Activated CD8-positive, alpha-beta T cell treated with anti-CD3 and anti-CD28 coated beads for 36 hours (primary cell): ENCODE measurements around the gene NFATC3. TPM values are rescaled to one million over a fixed set of nuclear protein-coding genes. Genes with fewer than 3 reads are reported as not detected.

ENCODE experiments used
- ATAC-seq: fragments of 200-7000 bp; cut with Tn5 transposase; one replicate; pipeline ENCODE4 v1.10.0; 2021; ENCODE audit warnings: mild to moderate bottlenecking, moderate library complexity
- CTCF ChIA-PET: fragments of 350-600 bp; sonication (Branson Sonifier 250); formaldehyde crosslinking; loops from one replicate; lab custom pipeline; 2021; ENCODE audit warnings: antibody characterized with exemption; lab: Charles Lee
- POLR2A ChIA-PET: fragments of 350-600 bp; sonication (Branson Sonifier 250); formaldehyde crosslinking; loops from one replicate; lab custom pipeline; 2021; ENCODE audit warnings: antibody characterized with exemption; lab: Charles Lee
- DNase-seq: peaks from one replicate; pipeline ENCODE4 v3.0.0-alpha.2; 2020
- H3K27ac Mint-ChIP-seq: one replicate; pipeline ENCODE4 v1.8.0; 2021; ENCODE audit warnings: mild to moderate bottlenecking, mixed read lengths
- H3K27me3 Mint-ChIP-seq: one replicate; pipeline ENCODE4 v1.8.0; 2021; ENCODE audit warnings: mixed read lengths
- H3K36me3 Mint-ChIP-seq: one replicate; pipeline ENCODE4 v1.8.0; 2021; ENCODE audit warnings: low read depth, mixed read lengths
- H3K4me1 Mint-ChIP-seq: one replicate; pipeline ENCODE4 v1.8.0; 2021; ENCODE audit warnings: low read depth, mixed read lengths
- H3K4me3 Mint-ChIP-seq: one replicate; pipeline ENCODE4 v1.8.0; 2021; ENCODE audit warnings: mild to moderate bottlenecking, moderate library complexity, mixed read lengths
- H3K9me3 Mint-ChIP-seq: one replicate; pipeline ENCODE4 v1.8.0; 2021; ENCODE audit warnings: mixed read lengths
- CTCF ChIP-seq: fragments of 200-600 bp; IDR thresholded peaks from one replicate; pipeline ENCODE4 v1.8.0; 2022; ENCODE audit warnings: antibody characterized with exemption, mild to moderate bottlenecking
- intact Hi-C: fragments of 100-400 bp; cut with micrococcal nuclease; formaldehyde crosslinking; loops from one replicate; pipeline ENCODE4 v1.10.0; 2022
- total RNA-seq, 2 experiments: library from RNA; stranded (reverse); gene quantifications; one replicate each; pipeline ENCODE4 v1.2.3, GENCODE V29; 2021

The NFATC3 gene
- total RNA-seq, 2 experiments from 2014 or later: 102 to 104 TPM

DNA sequence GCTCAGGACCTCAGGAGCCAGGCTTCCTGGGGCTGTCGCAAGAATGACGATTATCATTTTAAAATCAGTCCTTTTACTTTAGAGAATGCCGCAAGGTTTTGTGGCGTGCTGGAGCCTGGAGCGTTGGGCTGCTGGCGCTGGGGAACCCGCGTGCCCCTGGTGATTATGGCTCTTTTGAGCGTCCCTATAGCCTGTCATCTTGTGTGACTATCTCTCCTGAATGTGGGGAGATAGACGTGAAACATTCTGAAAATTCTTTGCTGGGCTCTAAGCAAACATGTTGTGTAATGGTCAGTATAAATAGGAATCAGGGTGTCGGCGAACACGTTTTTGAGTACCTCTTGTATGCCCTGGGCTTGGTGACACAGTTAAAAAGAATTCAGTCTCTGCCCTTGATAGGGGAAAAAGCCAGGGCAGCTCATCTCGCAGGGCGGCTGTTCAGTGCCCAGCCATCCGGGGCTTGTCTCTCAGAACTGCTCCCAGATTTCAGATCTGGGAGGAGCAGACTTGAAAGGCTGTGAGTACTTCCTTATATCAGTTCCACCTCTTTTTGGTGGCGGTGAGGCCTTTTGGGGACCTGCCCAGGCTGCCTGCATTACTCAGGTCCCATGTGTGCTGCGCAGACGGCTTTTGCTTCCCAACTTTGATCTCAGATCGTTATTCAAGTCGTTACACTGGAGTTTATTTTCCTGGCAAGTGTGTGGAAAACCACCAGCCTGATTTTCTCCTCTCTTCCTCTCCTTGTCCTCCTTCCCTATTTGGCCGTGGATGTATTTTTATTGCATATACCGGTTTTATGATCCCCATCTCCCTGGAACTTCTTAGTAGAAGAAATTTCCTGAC, 180.1 kb downstream of the NFATC3 start:
- CTCF ChIA-PET: interaction anchor here (5.7 to 9.0 kb wide), 4 partner anchors 8 to 58 kb away, joined by 60 to 444 read pairs (median 178); partner anchors contain the start of genes PRMT7 and SLC7A6OS
- peak; percentile 15 for ATAC-seq
- TF ChIP-seq CTCF: no peak

GRCh38 chr16:68267612-68268405, 182.6 kb downstream of the NFATC3 start:
- no peaks in the 10 kb centered on the region for H3K27me3 Mint-ChIP-seq
- ATAC-seq: no peak
- H3K36me3 Mint-ChIP-seq: peaks cover 41% of the 10 kb centered on the region
- H3K9me3 Mint-ChIP-seq: no peaks in the 10 kb centered on the region
- intact Hi-C loops: loop anchor here (5.0 kb wide), 1 partner anchor 44 kb away; the partner anchor contains the start of genes PRMT7 and SLC7A6OS
- H3K4me1 Mint-ChIP-seq: peaks cover 69% of the 10 kb centered on the region
- H3K4me3 Mint-ChIP-seq: peak overlapping the region; percentile 43
- ChIA-PET CTCF (interaction anchor here (1.1 to 7.4 kb wide), 5 partner anchors 12 to 61 kb away, joined by 3 to 31 read pairs (median 7); no protein-coding TSS in a partner anchor), POLR2A (interaction anchor here (1.5 to 3.5 kb wide), 4 partner anchors 13 to 182 kb away, joined by 3 to 24 read pairs (median 11); partner anchors contain the start of gene NFATC3)
- DNase-seq: no peak
- H3K27ac Mint-ChIP-seq: peak overlapping the region; percentile 88
- no peak for TF ChIP-seq CTCF

More for the DNA sequence above, 180.1 kb downstream of the NFATC3 start:
- Mint-ChIP-seq H3K27ac (peak overlapping the region; percentile 99), H3K9me3 (no peaks in the 10 kb centered on the region), H3K27me3 (no peaks in the 10 kb centered on the region), H3K36me3 (peaks cover 30% of the 10 kb centered on the region), H3K4me3 (peak overlapping the region; percentile 90), H3K4me1 (peaks cover 52% of the 10 kb centered on the region)
- POLR2A ChIA-PET: interaction anchor here (0.6 to 4.8 kb wide), 8 partner anchors 9 to 497 kb away, joined by 3 to 56 read pairs (median 23); partner anchors contain the start of genes PRMT7 and SLC7A6OS
- intact Hi-C loops: loop anchor here (5.0 kb wide), 1 partner anchor 47 kb away; the partner anchor contains the start of genes PRMT7 and SLC7A6OS
- peak; percentile 72 for DNase-seq

- ATAC-seq (peak; percentile 12), DNase-seq (no peak)
- H3K4me1 Mint-ChIP-seq: peaks cover 78% of the 10 kb centered on the region
- H3K27ac Mint-ChIP-seq: peak overlapping the region; percentile 91
- POLR2A ChIA-PET: interaction anchor here (2.6 to 3.5 kb wide), 3 partner anchors 11 to 19 kb away, joined by 8 to 24 read pairs (median 14); no protein-coding TSS in a partner anchor
- H3K36me3 Mint-ChIP-seq: peaks cover 58% of the 10 kb centered on the region
- TF ChIP-seq CTCF: no peak
- H3K27me3 Mint-ChIP-seq: no peaks in the 10 kb centered on the region
- CTCF ChIA-PET: interaction anchor here (2.3 to 8.5 kb wide), 4 partner anchors 8 to 59 kb away, joined by 7 to 97 read pairs (median 26); partner anchors contain the start of gene SLC7A6
- peak overlapping the region; percentile 36 for H3K4me3 Mint-ChIP-seq
- intact Hi-C loops: loop anchor here (2.0 to 5.0 kb wide), 2 partner anchors 15 to 43 kb away; partner anchors contain the start of genes PRMT7 and SLC7A6OS
- H3K9me3 Mint-ChIP-seq: no peaks in the 10 kb centered on the region
Measured at GRCh38 chr16:68269793-68270192, 184.6 kb downstream of the NFATC3 start.

DNA sequence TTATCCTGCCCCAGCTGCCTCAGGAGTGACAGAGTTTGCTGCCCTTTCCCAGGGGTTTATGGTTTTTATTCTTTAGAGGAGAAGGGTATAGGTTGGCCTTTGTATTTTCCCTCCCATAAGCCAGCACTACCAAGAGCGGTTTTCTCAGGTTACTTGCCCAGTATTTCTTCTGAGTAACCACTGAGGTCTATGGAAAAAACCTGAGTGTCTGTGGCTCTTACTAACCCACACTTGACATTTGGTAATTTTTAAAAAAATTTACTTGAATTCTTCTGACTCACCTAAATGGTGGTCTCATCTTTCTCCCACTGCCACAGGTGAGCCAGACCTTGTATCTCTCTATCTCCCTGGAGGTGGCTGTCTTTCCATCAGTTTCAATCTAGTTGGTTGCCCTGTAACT, 185.2 kb downstream of the NFATC3 start:
- POLR2A ChIA-PET: interaction anchor here (2.5 to 3.5 kb wide), 2 partner anchors 14 to 18 kb away, joined by 7 to 24 read pairs; no protein-coding TSS in a partner anchor
- H3K36me3 Mint-ChIP-seq: peaks cover 60% of the 10 kb centered on the region
- H3K4me3 Mint-ChIP-seq: peak overlapping the region; percentile 36
- H3K4me1 Mint-ChIP-seq: peaks cover 84% of the 10 kb centered on the region
- intact Hi-C loops: loop anchor here (2.0 kb wide), 1 partner anchor 14 kb away; no protein-coding TSS in a partner anchor
- peak; percentile 49 for ATAC-seq
- H3K27me3 Mint-ChIP-seq: no peaks in the 10 kb centered on the region
- H3K27ac Mint-ChIP-seq: peak overlapping the region; percentile 91
- DNase-seq: no peak
- CTCF ChIA-PET: interaction anchor here (4.1 to 8.5 kb wide), 3 partner anchors 8 to 58 kb away, joined by 21 to 97 read pairs (median 31); partner anchors contain the start of gene SLC7A6
- no peak for TF ChIP-seq CTCF
- H3K9me3 Mint-ChIP-seq: no peaks in the 10 kb centered on the region
